Adrenal gland (tissue), 12 donors: ENCODE data around the gene SLC6A18. TPM values are rescaled to one million over a fixed set of nuclear protein-coding genes. Genes with fewer than 3 reads are reported as not detected.

Experiments used
- DNase-seq, 7 donors: peaks; one replicate each; pipeline ENCODE4 v3.0.0-alpha.2; 2019 to 2020
- H3K27ac ChIP-seq, 5 donors: fragments of 200-600 bp; sonication (generic) in 4 of 5; 1 replicate in 3 of 5; 2 replicates in 2 of 5; pipeline versions ENCODE4 v1.5.1 to v1.8.0; 2016 to 2020; ENCODE audit warnings: mild to moderate bottlenecking in 1 of 5
- H3K27me3 ChIP-seq: fragments of 200-600 bp; 2 replicates; pipeline ENCODE4 v1.8.0; 2021
- H3K36me3 ChIP-seq, 2 donors: fragments of 200-600 bp; replicated peaks in 1 of 2; 1 replicate in 1 of 2; 2 replicates in 1 of 2; pipeline versions ENCODE4 v1.5.1 to v1.8.0; 2018 to 2022
- H3K4me1 ChIP-seq, 2 donors: fragments of 200-600 bp; replicated peaks in 1 of 2; 1 replicate in 1 of 2; 2 replicates in 1 of 2; pipeline versions ENCODE4 v1.5.1 to v1.8.0; 2018 to 2021
- H3K4me3 ChIP-seq, 4 donors: fragments of 200-600 bp; sonication (generic) in 3 of 4; one replicate each; pipeline ENCODE4 v1.5.1; 2016 to 2018
- H3K9me3 ChIP-seq, 3 donors: fragments of 200-600 bp; sonication (generic) in 1 of 3; replicated peaks in 1 of 3; 1 replicate in 2 of 3; 2 replicates in 1 of 3; pipeline versions ENCODE4 v1.5.1 to v1.8.0; 2016 to 2021
- POLR2A ChIP-seq, 2 donors: fragments of 450-650 bp; IDR thresholded peaks; one replicate each; pipeline ENCODE4 v1.6.1; 2017; ENCODE audit warnings: antibody characterized with exemption in 2 of 2, mild to moderate bottlenecking in 2 of 2, moderate library complexity in 1 of 2
- WGBS, 4 donors: extraction: QIAGEN DNeasy Blood & Tissue Kit in 2 of 4; methylation state at CpG; one replicate each; pipeline versions ENCODE4 v1.1.5 to v1.1.7; 2013 to 2017; 5-methylcytosine and 5-hydroxymethylcytosine counted together
- intact Hi-C, 2 donors: fragments of 100-400 bp; cut with DNase I; formaldehyde crosslinking; loops; one replicate each; pipeline versions ENCODE4 v1.14.1 to v1.15.0; 2022 to 2023
- polyA plus RNA-seq, 3 donors: library from polyadenylated mRNA; stranded (reverse); fragments of 200-250 nt in 2 of 3; fragments of 350-450 nt in 1 of 3; fragmentation: Illumina TruSeq in 1 of 3; extraction: RNeasy Lipid Tissue Mini Kit (QIAGEN cat#74804) in 1 of 3; gene quantifications; one replicate each; pipeline ENCODE4 v1.2.3, GENCODE V29; 2013 to 2014
- total RNA-seq, 9 donors: library from RNA; depleted of rRNA in 4 of 9; stranded (reverse); fragments of >200 nt in 4 of 9; fragments of 120-200 nt in 1 of 9; fragmentation: NEBNext Ultra II Directional in 1 of 9; extraction: Animal tissue kit (Norgen Biotek cat#: 25700) in 1 of 9; gene quantifications; one replicate each; pipeline versions ENCODE4 v1.1.0 to v1.2.4, GENCODE V29; 2013 to 2023
- TF ChIP-seq, protein P1 (sequence below), 6 experiments: fragments of 450-650 bp in 4 of 6; fragments of 200-600 bp in 2 of 6; sonication (generic) in 1 of 6; IDR thresholded peaks; 1 replicate in 5 of 6; 2 replicates in 1 of 6; pipeline versions ENCODE4 v1.5.1 to v1.8.0; 2016 to 2021; ENCODE audit warnings: antibody characterized with exemption in 6 of 6, mild to moderate bottlenecking in 2 of 6, moderate library complexity in 1 of 6
- donor health status: healthy with polysubstance abuse.
- donor health status: Bipolar disorder and iron deficiency.
- donor health status: DM: yes; HTN: yes; CAD: no.
- donor health status: DM: no; HTN: no; CAD: no.
- donor health status: DM: no; HTN: no; CAD: no.
- donor health status: DM: yes; HTN: yes; CAD: no.

The SLC6A18 gene
- total and polyA plus RNA-seq, 12 donors: not detected

DNA sequence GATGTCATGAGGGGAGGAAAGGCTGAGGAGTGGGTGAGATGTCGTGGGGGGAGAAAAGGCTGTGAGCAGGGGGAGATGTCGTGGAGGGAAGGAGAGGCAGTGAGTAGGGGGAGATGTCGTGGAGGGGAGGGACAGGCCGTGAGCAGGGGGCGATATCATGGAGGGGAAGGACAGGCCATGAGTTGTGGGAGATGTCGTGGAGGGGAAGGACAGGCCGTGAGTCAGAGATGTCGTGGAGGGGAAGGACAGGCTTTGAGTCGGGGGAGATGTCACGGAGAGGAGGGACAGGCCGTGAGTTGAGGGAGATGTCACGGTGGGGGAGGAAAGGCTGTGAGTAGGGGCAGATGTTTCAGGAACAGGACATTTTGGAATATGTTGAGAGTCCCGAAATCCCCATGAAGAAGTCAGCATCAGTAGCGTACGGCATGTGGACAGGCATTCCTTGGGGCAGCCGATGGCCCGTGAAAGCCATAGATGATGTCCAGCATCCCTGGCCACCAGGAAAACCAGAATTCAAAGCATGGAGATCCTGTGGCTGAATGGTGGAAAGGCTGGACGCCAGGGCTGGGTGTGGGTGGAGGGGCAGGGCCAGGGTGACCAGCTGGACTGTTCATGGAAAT, 32.1 kb upstream of the SLC6A18 start:
- H3K27ac ChIP-seq: no peak overlapping the region
- H3K4me3 ChIP-seq: no peak overlapping the region
- H3K36me3 ChIP-seq: no peaks in the 10 kb centered on the region
- 55 to 62% (median 59%) methylated on average over 18 of the region's 18 CpGs for WGBS, 4 donors
- intact Hi-C loops: no loop called here
- TF ChIP-seq POLR2A (IDR thresholded peaks at IDR 0.05): no peak
- TF ChIP-seq, protein P1, sequence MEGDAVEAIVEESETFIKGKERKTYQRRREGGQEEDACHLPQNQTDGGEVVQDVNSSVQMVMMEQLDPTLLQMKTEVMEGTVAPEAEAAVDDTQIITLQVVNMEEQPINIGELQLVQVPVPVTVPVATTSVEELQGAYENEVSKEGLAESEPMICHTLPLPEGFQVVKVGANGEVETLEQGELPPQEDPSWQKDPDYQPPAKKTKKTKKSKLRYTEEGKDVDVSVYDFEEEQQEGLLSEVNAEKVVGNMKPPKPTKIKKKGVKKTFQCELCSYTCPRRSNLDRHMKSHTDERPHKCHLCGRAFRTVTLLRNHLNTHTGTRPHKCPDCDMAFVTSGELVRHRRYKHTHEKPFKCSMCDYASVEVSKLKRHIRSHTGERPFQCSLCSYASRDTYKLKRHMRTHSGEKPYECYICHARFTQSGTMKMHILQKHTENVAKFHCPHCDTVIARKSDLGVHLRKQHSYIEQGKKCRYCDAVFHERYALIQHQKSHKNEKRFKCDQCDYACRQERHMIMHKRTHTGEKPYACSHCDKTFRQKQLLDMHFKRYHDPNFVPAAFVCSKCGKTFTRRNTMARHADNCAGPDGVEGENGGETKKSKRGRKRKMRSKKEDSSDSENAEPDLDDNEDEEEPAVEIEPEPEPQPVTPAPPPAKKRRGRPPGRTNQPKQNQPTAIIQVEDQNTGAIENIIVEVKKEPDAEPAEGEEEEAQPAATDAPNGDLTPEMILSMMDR (IDR thresholded peaks at IDR 0.05): no peak
- H3K4me1 ChIP-seq: no peaks in the 10 kb centered on the region
- H3K9me3 ChIP-seq: no peaks in the 10 kb centered on the region
- H3K27me3 ChIP-seq: peaks cover 13% of the 10 kb centered on the region
- no peak for DNase-seq

DNA sequence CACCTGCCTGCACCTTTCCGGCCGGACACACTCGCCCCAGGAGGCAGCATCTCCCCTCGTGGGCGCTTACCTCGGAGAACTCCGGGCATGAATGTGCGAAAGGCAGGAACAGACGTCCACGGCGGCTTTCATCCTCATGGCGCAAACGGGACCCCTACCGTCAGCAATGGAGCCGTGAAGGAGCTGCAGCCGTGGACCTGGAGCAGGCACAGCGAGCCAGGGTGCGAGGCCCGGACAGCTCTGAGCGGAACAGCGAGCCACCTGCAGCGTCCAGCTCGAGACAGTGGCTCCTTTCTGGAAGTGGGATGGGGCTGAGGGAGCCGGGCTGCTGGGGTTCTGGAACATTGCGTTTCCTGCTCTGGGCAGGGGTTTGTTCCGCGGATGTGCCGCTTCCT, 31.6 kb upstream of the SLC6A18 start:
- no peaks in the 10 kb centered on the region for H3K9me3 ChIP-seq
- DNase-seq: no peak
- TF ChIP-seq POLR2A (IDR thresholded peaks at IDR 0.05): no peak
- TF ChIP-seq, protein P1 (IDR thresholded peaks at IDR 0.05): no peak
- no peak overlapping the region for H3K4me3 ChIP-seq
- no peaks in the 10 kb centered on the region for H3K36me3 ChIP-seq
- H3K27ac ChIP-seq: no peak overlapping the region
- no peaks in the 10 kb centered on the region for H3K4me1 ChIP-seq
- intact Hi-C loops: no loop called here
- WGBS, 4 donors: 71 to 84% (median 81%) methylated on average over 14 to 28 of the region's 28 CpGs
- peaks cover 10% of the 10 kb centered on the region for H3K27me3 ChIP-seq

DNA sequence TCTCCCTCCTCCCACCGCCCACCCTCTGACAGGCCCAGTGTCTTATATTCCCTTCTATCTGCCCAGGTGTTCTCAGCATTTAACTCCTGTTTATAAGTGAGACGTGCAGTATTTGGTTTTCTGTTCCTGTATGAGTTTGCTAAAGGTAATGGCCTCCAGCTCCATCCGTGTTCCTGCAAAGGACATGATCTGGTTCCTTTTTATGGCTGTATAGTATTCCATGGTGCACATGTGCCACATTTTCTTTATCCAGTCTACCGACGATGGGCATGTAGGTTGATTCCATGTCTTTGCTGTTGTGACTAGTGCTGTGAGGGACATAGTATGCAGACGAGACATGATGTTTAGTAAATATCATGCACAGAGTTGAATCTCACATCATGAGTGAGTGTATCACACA, 30.8 kb upstream of the SLC6A18 start:
- H3K27me3 ChIP-seq: peaks cover 10% of the 10 kb centered on the region
- intact Hi-C loops: no loop called here
- no peak for TF ChIP-seq POLR2A (IDR thresholded peaks at IDR 0.05)
- TF ChIP-seq, protein P1 (IDR thresholded peaks at IDR 0.05): no peak

DNA sequence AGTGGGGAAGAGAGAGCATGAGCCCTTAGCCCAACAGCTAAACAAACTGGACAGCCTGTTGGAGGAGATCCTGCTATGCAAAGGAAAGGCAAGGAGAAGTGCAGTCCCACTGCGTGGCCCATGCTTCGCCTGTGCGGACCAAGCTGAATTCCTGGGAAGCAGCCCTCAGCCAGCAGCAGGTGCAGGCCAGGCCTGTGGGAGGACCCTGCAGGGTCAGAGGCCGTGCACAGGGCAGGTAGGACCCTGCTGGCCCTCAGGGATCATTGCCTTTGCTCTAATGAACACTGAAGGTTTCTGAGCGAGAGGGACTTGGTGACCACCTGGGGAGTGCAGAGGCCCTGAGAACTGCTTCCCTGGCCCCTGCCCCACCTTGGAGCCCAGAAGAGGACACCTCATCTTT, 29.7 kb upstream of the SLC6A18 start:
- DNase-seq: no peak
- Histone ChIP-seq H3K4me3 (no peak overlapping the region), H3K9me3 (no peaks in the 10 kb centered on the region), H3K4me1 (no peaks in the 10 kb centered on the region), H3K36me3 (no peaks in the 10 kb centered on the region), H3K27me3 (peaks cover 5% of the 10 kb centered on the region), H3K27ac (no peak overlapping the region)
- intact Hi-C loops: no loop called here
- WGBS, 4 donors: 83 to 96% (median 89%) methylated on average over 1 to 5 of the region's 5 CpGs
- TF ChIP-seq POLR2A (IDR thresholded peaks at IDR 0.05): no peak
- TF ChIP-seq, protein P1 (IDR thresholded peaks at IDR 0.05): no peak

More for the DNA sequence above, 30.8 kb upstream of the SLC6A18 start:
- Histone ChIP-seq H3K27ac (no peak overlapping the region), H3K4me1 (no peaks in the 10 kb centered on the region), H3K4me3 (no peak overlapping the region), H3K9me3 (no peaks in the 10 kb centered on the region), H3K36me3 (no peaks in the 10 kb centered on the region)
- peak in 1 of 7 donors; percentile 2 for DNase-seq
- WGBS, 4 donors: 76 to 83% (median 76%) methylated on average over 6 of the region's 6 CpGs
